ENCODE data around the gene FCHO1.

FCHO1 gene

GRCh38 chr19:17751103-17751911 lies at the start of gene FCHO1:
TSS of gene FCHO1 (plus strand) at chr19:17751477. CDS start at chr19:17755165, 3,688 bp downstream.
- peak; percentile 76 for DNase-seq (ENCODE audit: low read depth)

GRCh38 chr19:17703824-17704463 lies 47.3 kb upstream of the FCHO1 start:
- peak; percentile 68 for DNase-seq (ENCODE audit: low read depth)

GRCh38 chr19:17706750-17707181 lies 44.5 kb upstream of the FCHO1 start:
- no peak for DNase-seq (ENCODE audit: low read depth)

- no peak for DNase-seq (ENCODE audit: low read depth)
Measured at GRCh38 chr19:17711851-17712250, 39.4 kb upstream of the FCHO1 start.

GRCh38 chr19:17716309-17716929 lies 34.9 kb upstream of the FCHO1 start:
- DNase-seq (ENCODE audit: low read depth): no peak

GRCh38 chr19:17718550-17718946 lies 32.7 kb upstream of the FCHO1 start:
- DNase-seq (ENCODE audit: low read depth): no peak

- peak; percentile 46 for DNase-seq (ENCODE audit: low read depth)
Measured at GRCh38 chr19:17718947-17719711, 32.1 kb upstream of the FCHO1 start, which contains the start of gene MAP1S. TSS of gene MAP1S (plus strand) at chr19:17719480. CDS start at chr19:17719503, 23 bp downstream.

- no peak for DNase-seq (ENCODE audit: low read depth)
Measured at GRCh38 chr19:17719730-17720400, 31.4 kb upstream of the FCHO1 start.

GRCh38 chr19:17720440-17720839 lies 30.8 kb upstream of the FCHO1 start:
- DNase-seq (ENCODE audit: low read depth): no peak

- no peak for DNase-seq (ENCODE audit: low read depth)
Measured at GRCh38 chr19:17721111-17721628, 30.1 kb upstream of the FCHO1 start.

- DNase-seq (ENCODE audit: low read depth): no peak
Measured at GRCh38 chr19:17721821-17722220, 29.5 kb upstream of the FCHO1 start.

- DNase-seq (ENCODE audit: low read depth): no peak
Measured at GRCh38 chr19:17722655-17723240, 28.5 kb upstream of the FCHO1 start.

GRCh38 chr19:17724655-17725054 lies 26.6 kb upstream of the FCHO1 start:
- no peak for DNase-seq (ENCODE audit: low read depth)

GRCh38 chr19:17725422-17726078 lies 25.7 kb upstream of the FCHO1 start:
- no peak for DNase-seq (ENCODE audit: low read depth)

- no peak for DNase-seq (ENCODE audit: low read depth)
Measured at GRCh38 chr19:17726136-17726741, 25.0 kb upstream of the FCHO1 start.

GRCh38 chr19:17726964-17727773 lies 24.1 kb upstream of the FCHO1 start:
- no peak for DNase-seq (ENCODE audit: low read depth)

- DNase-seq (ENCODE audit: low read depth): no peak
Measured at GRCh38 chr19:17727843-17728242, 23.4 kb upstream of the FCHO1 start.

GRCh38 chr19:17733127-17733526 lies 18.1 kb upstream of the FCHO1 start:
- no peak for DNase-seq (ENCODE audit: low read depth)

- DNase-seq (ENCODE audit: low read depth): no peak
Measured at GRCh38 chr19:17734146-17734545, 17.1 kb upstream of the FCHO1 start.
